HUDEP-2 (cell line): Measurements from ENCODE around the gene CLIC3.
A peak's percentile ranks its signal among the peaks of the same experiment; 100 is the strongest.

Experiments used
- DNase-seq, 76 experiments: peaks; one replicate each; lab custom pipeline; 2025; ENCODE audit not compliant: unreplicated experiment in 76 of 76; lab: John Stamatoyannopoulos, UW

Gene CLIC3

DNA sequence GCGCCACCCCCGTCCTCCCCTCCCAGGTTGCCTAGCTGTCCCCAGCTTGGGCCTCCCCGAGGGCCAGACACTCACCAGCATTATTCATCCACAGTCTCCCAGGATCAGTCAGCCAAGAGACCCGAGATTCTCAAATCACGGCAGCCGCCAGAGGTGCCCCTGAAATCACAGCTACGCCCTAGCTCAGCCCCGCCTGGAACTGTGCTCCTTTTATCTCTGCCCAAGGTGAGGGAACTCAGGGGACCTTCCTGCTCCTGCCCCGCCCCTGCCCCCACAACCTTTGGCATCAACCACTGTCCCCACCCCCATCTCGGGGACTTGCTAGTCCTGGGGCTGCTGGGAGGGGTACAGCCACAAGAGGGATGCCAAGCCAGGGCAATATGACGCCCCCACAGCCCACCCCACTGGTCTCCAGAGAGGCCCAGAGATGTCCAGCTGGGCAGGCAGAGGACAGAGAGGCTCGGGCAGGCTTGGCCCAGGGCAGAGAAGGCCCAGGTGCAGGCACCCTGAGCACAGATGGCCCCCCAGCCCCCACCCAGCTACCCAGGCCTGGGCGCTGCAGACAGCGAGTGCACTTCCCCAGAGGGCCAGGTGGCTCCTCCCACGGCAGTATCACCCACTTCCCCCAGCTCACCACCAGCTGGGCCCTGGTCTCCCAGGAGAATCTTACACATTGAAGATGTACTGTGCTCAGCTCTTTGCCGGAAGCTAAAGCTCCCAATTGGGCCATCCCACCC is 35.7 kb upstream of the CLIC3 start, which contains the start of gene FUT7:
TSS of gene FUT7 (minus strand) at position 185 of the 737 bp plus-strand sequence. CDS start at position 88, 97 bp downstream.
- DNase-seq = no peak

DNA sequence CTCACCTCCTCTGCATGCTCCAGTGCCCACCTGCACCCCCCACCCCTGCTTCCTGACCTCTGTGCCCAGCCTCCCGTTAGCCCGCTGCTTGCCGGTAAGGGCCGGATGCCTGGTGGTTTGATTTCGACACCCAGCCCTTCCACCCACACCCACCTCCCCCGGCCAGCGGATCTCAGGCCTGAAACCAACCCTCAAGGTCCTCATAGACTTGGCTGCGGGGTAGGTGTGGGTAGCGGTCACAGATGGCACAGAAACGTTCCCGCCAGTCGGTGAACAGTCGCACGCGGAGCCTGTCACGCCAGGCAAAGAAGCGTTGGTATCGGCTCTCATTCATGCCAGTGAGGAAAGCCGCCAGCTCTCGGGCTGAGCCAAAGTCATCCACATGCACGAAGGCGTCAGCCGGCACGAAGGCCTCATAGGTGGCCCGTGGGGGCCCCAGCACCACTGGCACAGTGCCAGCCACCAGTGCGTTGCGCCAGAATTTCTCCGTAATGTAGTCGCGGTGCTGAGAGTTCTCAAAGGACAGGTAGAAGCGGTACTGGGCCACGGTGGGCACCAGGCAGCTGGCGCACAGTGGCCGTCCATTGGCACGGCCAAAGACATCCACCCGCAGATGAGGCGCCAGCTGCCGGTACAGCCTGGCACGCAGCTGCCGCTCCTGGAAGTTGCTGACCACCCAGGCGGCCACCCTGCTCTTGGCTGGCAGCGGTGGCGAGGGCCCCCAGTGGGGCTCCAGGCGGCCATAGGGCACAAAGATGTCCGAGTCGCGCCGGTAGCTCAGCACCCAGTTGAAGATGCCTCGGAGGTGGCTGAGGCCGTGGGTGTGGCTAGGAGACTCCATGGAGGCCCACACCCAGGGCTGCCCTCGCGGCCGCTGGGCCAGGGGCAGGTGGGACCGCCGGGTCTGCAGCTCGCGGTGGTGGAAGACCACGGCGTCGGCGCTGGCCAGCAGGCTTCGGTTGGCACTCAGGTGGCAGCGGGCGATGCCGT is 34.5 kb upstream of the CLIC3 start:
- DNase-seq = peak in 1 of 76 experiments; percentile 10

DNA sequence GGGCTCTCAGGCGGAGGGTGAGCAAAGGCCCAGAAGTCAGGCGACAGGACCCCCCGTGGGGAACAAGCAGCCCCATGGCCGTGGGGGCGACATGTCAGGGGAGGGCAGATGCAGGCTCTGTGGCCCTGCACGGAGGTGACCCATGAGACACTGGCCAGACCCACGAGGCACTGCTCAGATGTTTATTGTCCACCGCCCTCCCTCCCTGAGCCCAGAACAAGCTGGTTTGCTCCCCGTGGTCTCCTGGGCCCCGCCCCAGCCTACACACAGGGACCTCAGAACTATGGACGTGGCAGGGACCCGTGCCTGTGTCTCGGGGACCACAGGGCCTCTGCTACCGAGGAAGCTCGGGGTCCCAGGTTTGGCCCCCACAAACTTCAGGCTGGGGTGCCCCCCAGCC is 33.6 kb upstream of the CLIC3 start:
- DNase-seq = no peak

DNA sequence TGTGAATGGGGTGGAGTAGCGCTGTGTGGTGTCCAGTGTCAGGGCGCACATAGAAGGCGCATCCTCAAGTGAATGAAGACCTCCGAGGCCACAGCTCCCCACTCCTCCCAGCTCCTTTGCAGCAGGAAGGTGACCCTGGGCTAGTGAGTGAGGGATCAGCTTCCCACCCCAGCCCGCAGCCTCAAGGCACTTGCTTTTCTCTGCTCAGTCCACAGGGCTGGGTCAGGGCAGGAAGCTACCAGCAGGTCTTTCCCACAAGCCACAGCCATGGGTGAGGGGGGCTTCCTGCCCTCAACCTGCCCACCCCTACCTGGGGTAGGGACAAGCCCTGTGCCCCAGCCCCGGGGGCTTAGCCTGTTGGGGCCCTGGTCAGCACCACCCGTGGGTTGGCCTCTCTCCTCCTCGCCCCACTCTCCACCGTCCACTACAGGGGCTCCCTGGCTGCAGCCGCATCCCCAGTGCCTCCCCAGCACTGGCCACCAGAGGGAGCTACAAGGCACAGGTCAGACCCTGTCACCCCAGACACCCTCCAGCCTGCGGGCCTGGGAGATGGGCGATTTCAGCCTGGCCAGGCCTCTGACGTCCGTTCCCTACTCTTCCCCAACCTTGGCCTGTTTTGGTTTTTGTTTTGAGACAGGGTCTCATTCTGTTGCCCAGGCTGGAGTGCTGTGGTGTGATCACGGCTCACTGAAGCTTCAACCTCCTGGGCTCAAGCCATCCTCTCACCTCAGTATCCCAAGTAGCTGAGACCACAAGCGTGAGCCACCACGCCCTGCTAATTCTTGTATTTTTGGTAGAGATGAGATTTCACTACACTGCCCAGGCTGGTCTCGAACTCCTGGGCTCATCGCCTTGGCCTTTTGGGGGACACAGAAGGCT is 32.9 kb upstream of the CLIC3 start:
- DNase-seq = peak in 60 of 76 experiments; percentile 9 to 75 (median 52)

DNA sequence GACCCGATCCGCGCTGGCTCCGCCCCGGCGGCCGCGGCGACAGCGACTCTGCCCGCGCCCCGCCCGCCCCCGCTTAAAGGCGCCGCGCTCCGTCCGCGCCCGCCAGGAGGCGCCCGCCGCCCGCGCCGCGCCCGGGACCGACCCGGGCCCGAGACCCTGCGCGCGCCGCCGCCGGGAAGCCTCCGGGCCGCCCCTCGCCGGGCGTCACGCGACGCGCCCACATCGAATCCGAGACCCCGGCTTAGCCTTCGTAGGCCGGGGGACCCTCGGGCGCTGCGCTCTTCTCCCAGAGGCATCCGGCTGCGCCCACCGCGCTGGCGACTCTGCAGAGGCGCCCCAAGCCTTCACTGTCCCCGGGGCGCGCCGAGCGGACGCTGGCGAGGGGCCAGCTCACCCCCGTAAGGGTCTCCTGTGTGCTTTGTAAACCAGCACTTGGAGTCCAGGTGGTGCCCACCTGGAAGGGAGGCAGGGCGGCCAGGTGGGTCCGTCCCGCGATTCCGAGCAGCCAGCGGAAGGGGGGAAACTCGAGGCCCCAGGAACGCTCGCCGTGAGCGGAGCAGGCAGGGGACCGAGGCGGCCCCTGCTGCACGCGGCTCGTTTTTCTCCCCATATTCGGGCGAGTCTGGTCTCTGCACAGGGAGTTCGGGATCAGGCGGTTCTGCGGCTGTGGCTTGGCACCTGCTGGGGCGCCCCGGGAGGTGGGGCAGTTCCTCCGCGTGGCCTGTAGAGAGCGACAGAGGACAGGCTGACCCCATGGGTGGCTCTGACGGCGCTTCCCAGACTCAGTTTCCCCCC is 32.1 kb upstream of the CLIC3 start:
- peak in 57 of 76 experiments; percentile 6 to 66 (median 42) for DNase-seq

DNA sequence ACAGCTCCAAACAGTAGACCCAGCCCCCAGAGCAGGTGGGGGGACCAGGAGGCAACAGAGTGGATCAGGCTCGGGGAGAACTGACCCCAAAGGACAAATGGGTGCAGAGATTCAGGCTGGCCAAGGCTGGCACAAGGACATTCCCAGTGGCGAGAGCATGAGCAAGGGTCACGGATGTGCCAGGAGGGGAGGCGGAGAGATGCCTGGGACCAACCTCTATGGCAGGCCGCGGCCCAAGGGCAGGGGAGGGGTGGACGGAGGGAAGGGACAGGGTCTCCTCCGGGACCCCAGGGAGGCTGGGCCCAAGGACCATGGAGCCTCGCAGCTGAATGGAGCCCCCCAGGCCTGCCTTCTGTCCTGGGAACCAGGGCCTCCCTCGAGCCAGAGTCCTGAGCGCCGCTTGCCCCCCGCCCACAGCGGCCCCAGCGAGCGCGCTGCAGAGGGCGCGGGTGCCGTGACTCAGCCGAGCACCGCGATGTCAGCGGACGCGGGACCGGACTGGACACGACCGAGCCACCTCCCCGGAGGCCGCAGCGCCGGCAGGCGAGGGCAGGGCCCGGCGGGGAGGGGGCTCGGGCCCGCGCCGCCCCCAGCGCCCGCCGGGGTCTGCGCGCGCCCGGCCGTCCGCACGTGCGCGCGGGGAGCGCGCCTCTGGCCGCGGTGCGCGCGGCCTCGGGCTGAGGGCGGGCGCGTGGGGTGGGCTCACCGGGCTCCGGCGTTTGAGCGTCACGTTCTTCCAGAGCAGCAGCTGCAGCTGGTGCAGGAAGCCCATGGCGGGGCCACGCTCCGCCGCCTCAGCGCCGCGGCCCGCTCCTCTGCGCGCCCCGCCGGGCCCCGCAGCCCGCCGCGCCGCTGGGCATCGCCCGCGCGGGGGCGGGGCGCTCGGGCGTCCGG is 31.2 kb upstream of the CLIC3 start, which contains the start of gene ABCA2:
TSS of gene ABCA2 (minus strand) at position 869 of the 894 bp plus-strand sequence. CDS start at position 772, 97 bp downstream.
- no peak for DNase-seq

DNA sequence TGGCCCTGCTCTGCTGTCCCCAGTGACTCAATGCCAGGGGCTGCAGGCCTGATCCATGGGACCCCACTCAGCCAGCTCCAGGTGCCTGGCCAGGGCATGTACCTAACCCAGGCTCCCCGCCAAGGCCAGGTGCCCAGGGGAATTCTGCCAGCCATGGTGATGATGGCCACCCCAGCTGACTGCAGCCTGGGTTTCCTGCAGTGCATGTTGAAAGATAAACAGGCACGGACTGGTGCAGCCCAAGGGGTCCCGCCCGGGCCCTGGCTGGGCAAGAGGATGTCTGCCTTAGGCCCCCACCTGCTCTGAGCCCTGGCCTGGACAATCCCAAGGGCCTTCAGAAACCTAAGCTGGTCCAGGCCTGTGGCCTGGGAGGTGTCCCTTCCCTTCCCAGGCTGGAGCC is 30.5 kb upstream of the CLIC3 start:
- DNase-seq = no peak

DNA sequence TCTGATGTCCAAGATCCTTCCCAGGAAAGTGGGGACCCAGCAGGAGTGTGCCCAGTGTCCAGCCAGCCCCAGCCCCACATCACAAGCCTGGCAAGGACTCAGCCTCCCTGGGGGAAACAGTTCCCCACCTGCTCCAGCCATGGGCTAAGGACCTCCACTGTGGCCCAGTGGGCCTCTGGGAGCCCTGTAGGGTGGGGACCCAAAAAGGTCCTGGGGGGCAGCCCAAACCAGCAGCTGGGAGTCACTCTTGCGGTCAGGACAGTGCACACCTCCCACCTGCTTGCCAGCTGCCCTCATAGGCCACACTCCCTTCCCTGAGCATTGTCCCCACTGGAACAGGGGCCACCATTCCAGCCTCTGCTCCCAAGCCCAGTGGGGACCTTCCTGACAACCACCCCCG is 30.0 kb upstream of the CLIC3 start:
- no peak for DNase-seq

DNA sequence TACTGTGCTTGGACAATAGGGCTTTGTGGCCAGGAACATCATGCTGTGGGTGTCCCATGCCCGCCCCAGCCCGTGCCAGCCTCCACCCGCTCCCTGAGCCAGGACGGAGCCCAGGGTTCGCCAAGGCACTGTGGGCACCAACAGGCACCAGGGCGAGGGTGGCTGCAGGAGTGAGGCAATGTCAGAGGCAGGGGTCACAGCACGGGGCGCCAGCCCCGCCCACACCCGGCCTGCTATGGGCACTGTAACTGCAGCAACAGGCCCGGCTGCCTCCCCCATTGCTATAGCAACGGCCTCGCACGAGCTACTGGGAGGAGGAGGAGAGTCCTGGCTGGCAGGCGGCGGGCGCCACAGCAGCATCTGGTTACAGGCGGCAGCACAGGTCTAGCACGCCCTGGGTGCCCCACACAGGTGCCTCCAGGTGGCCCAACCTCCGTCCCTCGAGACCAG is 29.2 kb upstream of the CLIC3 start:
- no peak for DNase-seq

DNA sequence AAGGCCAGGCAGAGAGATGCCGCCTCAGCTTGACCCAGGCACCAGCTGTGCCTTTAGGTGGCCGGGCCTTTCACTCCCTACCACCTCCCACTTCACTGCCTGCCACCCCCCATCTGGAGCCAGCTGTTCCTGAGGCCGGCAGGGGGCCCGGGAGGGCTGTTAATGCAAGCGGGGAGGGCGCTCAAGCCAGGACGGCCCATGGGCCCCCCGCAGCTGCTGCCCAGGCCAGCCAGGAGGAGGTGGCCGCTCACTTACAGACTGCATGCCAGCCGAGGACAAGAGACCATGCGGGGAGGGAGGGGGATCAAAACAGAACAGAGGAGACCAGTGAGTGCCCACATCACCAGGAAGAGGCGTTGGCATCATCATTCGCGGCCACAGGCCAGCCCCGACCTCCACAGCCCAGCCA is 27.2 kb upstream of the CLIC3 start:
- DNase-seq = no peak

DNA sequence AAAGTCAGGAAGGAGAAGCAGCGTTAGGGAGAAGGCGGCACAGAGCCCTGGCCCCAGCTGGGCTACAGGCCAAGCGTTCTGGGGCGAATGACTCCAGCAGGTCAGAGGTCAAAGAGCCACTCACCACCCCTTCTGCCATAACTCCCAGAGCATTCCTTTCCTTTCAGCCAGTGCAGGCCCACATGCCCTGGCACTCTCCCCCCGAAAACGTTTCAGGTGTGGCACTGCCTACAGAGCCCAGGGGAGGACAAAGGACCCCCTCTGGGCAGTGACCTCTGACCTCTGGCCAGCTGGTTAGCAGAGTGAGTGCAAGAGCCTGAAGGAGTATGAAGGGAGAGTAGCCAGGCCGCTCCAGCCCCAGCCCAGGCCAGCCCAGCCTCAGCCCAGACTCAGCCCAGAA is 26.8 kb upstream of the CLIC3 start:
- no peak for DNase-seq

DNA sequence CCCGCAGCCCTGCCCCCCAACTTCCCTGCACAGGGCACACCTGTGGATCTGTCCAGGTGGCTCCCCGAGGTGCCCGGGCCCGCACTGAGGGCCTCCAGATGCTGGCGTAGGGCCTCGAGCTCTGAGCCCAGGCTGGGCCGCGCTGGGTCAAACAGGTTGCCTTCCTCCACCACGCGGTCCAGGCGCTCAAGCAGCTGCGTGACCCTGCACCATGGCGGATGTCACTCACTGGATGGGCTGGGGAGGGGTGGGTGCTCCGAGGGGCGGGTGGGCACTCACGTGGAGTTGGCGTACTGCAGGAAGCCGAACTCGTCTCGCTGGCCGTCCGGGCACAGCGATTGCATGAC is 26.3 kb upstream of the CLIC3 start:
- no peak for DNase-seq

DNA sequence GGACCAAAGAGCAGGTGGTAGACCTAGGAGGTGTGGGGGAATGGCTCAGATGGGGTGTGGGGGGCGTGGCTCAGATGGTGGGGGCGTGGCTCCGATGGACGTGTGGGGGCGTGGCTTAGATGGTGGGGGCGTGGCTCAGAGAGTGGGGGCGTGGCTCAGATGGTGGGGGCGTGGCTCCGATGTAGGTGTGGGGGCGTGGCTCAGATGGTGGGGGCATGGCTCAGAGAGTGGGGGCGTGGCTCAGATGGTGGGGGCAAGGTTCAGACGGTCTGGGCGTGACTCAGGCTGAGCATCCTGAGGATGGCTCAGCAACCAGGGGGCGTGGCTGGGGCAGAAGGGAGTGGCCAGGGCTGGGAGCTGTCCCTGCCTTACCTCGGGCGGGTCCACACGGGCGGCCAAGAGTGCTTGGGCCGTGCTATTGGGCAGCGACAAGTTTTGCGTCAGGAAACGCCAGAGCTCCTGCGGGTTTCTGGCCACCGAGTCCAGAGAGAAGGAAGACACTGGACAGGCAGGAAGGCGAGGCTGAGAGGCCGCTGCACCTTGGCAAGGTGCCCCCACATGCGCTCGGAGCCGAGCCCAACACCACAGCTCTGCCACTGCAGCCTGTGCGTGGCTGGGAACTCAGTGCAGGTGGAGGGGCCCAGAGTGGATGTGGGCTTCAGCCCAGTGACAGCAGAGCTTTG is 25.8 kb upstream of the CLIC3 start:
- DNase-seq = peak in 72 of 76 experiments; percentile 28 to 93 (median 80)

DNA sequence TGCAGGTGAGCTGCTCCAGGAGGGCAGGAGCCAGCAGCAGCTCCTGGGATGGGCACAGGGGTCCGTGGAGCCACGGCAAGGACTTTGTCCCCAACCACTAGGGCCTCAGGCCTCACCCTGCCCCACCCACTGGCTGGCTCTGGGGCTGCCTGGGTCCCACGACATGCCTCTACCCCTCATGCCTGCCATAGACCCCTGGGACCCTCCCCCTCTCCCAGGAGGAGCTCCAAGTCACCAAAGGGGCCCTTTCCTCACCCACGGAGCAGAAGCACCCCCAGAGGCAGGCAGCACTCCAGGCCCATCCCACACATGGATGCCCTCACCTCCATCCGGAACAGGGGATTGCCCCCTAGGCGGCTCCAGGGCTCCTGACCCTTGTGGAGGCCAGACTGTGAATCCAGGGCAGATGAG is 25.2 kb upstream of the CLIC3 start:
- no peak for DNase-seq

DNA sequence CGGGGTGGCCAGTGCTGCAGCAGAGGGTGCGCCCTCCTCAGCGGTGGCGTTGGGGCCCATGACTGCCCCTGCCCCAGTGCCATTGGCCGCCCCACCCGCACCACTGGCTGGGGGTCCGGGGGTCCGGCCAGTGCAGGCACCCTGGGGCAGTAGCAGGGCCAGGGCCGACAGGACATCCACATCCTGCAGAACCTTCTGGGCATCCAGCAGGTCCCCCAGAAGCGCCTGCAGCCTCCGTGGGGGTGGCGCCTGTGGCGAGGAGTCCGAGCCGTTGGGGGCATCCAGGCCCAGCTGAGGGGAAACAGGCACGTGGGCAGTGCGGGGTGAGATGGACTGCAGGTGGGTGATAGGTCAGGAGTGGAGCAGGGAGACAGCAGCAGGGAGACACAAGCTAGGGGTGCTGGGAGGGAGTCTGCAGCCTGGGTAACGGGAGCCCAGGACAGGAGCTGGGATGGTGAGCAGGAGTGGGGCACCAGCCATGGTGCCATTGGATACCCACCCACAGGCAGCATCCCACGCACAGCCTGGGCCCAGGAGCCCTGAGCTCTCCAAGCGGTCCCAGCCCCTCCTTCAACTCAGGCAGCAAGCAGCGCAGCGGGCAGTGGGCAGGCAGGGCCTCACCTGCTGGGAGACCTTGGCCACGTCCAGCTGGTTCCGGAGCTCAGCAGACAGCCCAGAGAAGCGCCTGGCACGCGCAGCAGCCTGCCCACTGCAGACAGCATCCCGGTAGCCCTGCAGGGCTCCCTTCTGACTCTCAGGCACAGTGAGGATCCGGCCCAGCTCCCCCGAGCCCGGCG is 24.6 kb upstream of the CLIC3 start:
- no peak for DNase-seq

DNA sequence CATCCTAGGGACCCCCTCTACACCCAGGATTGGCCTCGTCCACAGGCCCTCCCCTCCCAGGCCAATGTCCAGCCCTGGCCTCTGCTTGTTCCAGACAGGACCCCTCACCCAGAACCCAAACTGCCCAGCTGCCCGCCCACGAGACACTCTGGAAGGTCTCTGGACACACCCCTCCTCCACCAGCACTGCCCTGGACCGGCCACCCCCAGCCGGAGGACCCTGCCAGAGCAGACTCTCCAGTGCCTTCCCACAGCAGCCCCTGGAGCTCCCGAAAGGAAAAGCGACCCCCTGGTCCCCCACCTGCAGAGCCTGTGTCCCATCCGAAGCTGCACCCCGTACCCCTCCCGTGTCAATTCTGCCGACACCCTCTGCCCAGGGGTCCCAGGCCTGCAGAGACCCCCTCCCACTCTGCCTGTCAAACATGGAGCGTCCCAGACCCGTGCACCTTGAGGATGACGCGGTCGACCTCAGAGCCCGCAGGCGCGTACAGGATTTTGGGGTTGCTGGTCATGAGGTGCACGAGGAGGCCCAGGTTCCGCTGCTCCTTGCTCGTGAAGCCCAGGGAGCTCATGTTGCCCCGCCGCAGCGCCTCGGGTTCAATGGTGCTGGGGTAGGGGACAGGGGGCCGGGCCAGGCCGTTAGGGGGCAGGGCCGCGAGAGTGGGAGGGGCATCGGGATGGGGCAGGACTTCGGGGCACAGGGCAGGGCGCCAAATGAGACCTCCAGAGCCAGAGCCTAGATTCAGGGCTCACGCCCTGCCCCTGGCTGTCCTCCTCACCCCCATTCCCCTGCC is 23.7 kb upstream of the CLIC3 start:
- DNase-seq = no peak
